Measurements from ENCODE around the gene KIAA1549.

GRCh38 chr7:138886501-138886917 is 94.7 kb downstream of the KIAA1549 start:
- TF ChIP-seq POLR2A (IDR thresholded peaks at IDR 0.05): no peak
- peak; percentile 56 to 74 (median 64) for TF ChIP-seq CTCF (IDR thresholded peaks at IDR 0.05)
